ENCODE measurements around the gene MED20. TPM values are rescaled to one million over a fixed set of nuclear protein-coding genes. Genes with fewer than 3 reads are reported as not detected.

Gene MED20
- polyA plus RNA-seq, 1 donor (not counting 4 experiments of a cell fraction or from before 2014, with no cell fraction given): 37.5 TPM

DNA sequence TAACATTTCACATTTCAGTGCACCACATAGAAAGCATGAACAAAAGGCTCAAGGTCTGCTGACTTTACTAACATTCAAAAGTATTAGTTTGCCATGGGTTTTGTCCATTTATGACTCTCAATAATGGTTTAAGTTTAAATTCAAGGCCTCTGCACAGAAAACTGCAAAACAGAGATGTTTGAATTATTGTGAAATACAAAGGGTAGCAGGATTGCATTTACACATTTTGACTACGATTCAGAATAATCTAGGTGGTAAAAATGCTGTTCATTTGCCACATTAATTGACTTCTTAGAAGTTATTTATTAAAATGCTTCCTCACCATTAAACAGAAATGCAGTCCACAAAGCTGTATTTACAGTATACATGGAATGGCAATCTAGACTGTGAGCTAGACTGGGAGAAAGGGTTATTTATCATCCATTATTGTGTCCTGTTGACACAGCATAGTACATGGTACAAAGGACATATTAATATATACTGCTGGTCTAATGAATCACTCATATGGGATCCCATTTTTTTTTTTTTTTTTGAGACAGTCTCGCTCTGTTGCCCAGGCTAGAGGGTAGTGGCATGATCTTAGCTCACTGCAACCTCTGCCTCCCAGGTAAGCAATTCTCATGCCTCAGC, 43.8 kb downstream of the MED20 start:
- H4K20me1 ChIP-seq (ENCODE audit: control insufficient read depth, extremely low read depth, insufficient read depth, low read length): no peaks in the 10 kb centered on the region
- H3K27ac ChIP-seq (ENCODE audit: control insufficient read depth, insufficient read depth, low read length): no peak overlapping the region
- no peaks in the 10 kb centered on the region for H3K36me3 ChIP-seq (ENCODE audit: control insufficient read depth in 2 of 2, extremely low read depth in 1 of 2, insufficient read depth in 2 of 2, low read length in 2 of 2)
- no peak overlapping the region for H2AFZ ChIP-seq (ENCODE audit: control insufficient read depth, low read length)
- H3K79me2 ChIP-seq (ENCODE audit: control insufficient read depth, insufficient read depth, low read length): no peaks in the 10 kb centered on the region
- H3K9me3 ChIP-seq (ENCODE audit: control insufficient read depth, low read depth, low read length): no peaks in the 10 kb centered on the region
- no peak overlapping the region for H3K4me2 ChIP-seq (ENCODE audit: control insufficient read depth, extremely low read depth, insufficient read depth, low read depth, low read length)
- no peak overlapping the region for H3K9ac ChIP-seq (ENCODE audit: control insufficient read depth, extremely low read depth, insufficient read depth, low read length)
- H3K4me3 ChIP-seq (ENCODE audit: control insufficient read depth in 2 of 3, extremely low read depth in 1 of 3, insufficient read depth in 2 of 3, low read depth in 1 of 3, low read length in 3 of 3): no peak overlapping the region
- TF ChIP-seq EZH2 (IDR thresholded peaks at IDR 0.05; ENCODE audit: low read length): no peak
- TF ChIP-seq, protein P1, sequence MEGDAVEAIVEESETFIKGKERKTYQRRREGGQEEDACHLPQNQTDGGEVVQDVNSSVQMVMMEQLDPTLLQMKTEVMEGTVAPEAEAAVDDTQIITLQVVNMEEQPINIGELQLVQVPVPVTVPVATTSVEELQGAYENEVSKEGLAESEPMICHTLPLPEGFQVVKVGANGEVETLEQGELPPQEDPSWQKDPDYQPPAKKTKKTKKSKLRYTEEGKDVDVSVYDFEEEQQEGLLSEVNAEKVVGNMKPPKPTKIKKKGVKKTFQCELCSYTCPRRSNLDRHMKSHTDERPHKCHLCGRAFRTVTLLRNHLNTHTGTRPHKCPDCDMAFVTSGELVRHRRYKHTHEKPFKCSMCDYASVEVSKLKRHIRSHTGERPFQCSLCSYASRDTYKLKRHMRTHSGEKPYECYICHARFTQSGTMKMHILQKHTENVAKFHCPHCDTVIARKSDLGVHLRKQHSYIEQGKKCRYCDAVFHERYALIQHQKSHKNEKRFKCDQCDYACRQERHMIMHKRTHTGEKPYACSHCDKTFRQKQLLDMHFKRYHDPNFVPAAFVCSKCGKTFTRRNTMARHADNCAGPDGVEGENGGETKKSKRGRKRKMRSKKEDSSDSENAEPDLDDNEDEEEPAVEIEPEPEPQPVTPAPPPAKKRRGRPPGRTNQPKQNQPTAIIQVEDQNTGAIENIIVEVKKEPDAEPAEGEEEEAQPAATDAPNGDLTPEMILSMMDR (optimal IDR thresholded peaks at IDR 0.05 in 1 of 3, IDR thresholded peaks at IDR 0.05 in 1 of 3, conservative IDR thresholded peaks at IDR 0.05 in 1 of 3; ENCODE audit: extremely low read depth in 1 of 3, insufficient read depth in 2 of 3, low read length in 3 of 3): no peak
- FAIRE-seq (no peak), DNase-seq (ENCODE audit: low read depth, low spot score) (no peak)
- no peaks in the 10 kb centered on the region for H3K9me1 ChIP-seq (ENCODE audit: control insufficient read depth, extremely low read depth, insufficient read depth, low read length)
- H3K4me1 ChIP-seq (ENCODE audit: control insufficient read depth, extremely low read depth, insufficient read depth, low read length): no peaks in the 10 kb centered on the region
- dilution Hi-C loops (cut with MboI; ENCODE audit: extremely low pct_ligation_motif_present, low sequenced_read_pairs): no loop called here
- no peaks in the 10 kb centered on the region for H3K27me3 ChIP-seq (ENCODE audit: control insufficient read depth, extremely low read depth, insufficient read depth, low read length)

GRCh38 chr6:41874741-41875140, 46.2 kb downstream of the MED20 start:
- no peaks in the 10 kb centered on the region for H3K9me3 ChIP-seq (ENCODE audit: control insufficient read depth, low read depth, low read length)
- FAIRE-seq: no peak
- no peaks in the 10 kb centered on the region for H4K20me1 ChIP-seq (ENCODE audit: control insufficient read depth, extremely low read depth, insufficient read depth, low read length)
- no peaks in the 10 kb centered on the region for H3K4me1 ChIP-seq (ENCODE audit: control insufficient read depth, extremely low read depth, insufficient read depth, low read length)
- TF ChIP-seq EZH2 (IDR thresholded peaks at IDR 0.05; ENCODE audit: low read length): no peak
- TF ChIP-seq, protein P1 (optimal IDR thresholded peaks at IDR 0.05 in 1 of 3, IDR thresholded peaks at IDR 0.05 in 1 of 3, conservative IDR thresholded peaks at IDR 0.05 in 1 of 3; ENCODE audit: extremely low read depth in 1 of 3, insufficient read depth in 2 of 3, low read length in 3 of 3): no peak
- H3K4me3 ChIP-seq (ENCODE audit: control insufficient read depth in 2 of 3, extremely low read depth in 1 of 3, insufficient read depth in 2 of 3, low read depth in 1 of 3, low read length in 3 of 3): no peak overlapping the region
- no peaks in the 10 kb centered on the region for H3K9me1 ChIP-seq (ENCODE audit: control insufficient read depth, extremely low read depth, insufficient read depth, low read length)
- no peak overlapping the region for H3K27ac ChIP-seq (ENCODE audit: control insufficient read depth, insufficient read depth, low read length)
- no peaks in the 10 kb centered on the region for H3K36me3 ChIP-seq (ENCODE audit: control insufficient read depth in 2 of 2, extremely low read depth in 1 of 2, insufficient read depth in 2 of 2, low read length in 2 of 2)
- no peaks in the 10 kb centered on the region for H3K79me2 ChIP-seq (ENCODE audit: control insufficient read depth, insufficient read depth, low read length)
- no peaks in the 10 kb centered on the region for H3K27me3 ChIP-seq (ENCODE audit: control insufficient read depth, extremely low read depth, insufficient read depth, low read length)
- H3K4me2 ChIP-seq (ENCODE audit: control insufficient read depth, extremely low read depth, insufficient read depth, low read depth, low read length): no peak overlapping the region
- H2AFZ ChIP-seq (ENCODE audit: control insufficient read depth, low read length): no peak overlapping the region
- H3K9ac ChIP-seq (ENCODE audit: control insufficient read depth, extremely low read depth, insufficient read depth, low read length): no peak overlapping the region
- DNase-seq (ENCODE audit: low read depth, low spot score): no peak
- dilution Hi-C loops (cut with MboI; ENCODE audit: extremely low pct_ligation_motif_present, low sequenced_read_pairs): no loop called here
